ENCODE measurements around the gene INPP4A.
"Not testable (repeated sequence)": the region's sequence is repeated elsewhere in the genome, so short reads cannot be mapped to it uniquely, and the experiment has no call there.

Gene INPP4A

DNA sequence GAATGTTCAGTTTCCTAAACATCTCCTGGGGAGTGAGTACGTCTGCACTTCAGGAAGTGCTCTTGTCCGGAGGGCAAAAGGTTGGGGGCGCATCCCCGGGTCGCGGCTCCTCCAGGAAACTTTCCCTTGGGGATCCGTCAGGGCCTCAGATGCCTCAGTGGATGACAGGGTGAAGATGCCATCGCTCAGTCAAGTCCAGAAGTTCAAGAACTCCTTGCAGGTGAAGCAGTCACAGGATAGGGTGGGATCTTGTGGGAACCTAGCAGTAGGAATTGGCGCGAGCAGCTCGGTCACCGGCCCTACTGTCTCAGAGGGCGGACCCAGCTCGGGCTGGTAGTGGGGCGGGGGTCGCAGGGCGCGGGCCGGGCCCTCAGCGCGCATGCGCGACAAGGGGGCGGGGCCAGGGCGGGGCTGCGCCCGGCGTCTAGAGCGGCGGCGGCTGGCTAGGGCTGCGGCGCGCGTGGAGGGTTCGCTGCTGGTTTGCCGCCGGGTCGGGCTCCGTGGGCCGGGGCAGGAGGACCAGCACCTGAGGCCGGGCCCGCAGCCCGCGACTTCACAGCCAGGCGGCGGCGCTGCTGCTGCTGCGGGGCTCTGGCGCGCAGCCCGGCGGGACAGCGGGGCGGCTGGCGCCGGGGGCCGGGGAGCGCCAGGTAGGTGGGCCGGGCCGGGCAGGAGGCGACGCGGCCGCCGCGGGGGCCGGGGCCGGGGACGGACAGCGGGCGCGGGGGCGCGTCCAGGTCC, at the start of gene INPP4A:
TSS of gene INPP4A (plus strand) at position 423 of the 741 bp plus-strand sequence. CDS start 75,191 bp downstream, outside the sequence.
- peak; percentile 87 for DNase-seq

DNA sequence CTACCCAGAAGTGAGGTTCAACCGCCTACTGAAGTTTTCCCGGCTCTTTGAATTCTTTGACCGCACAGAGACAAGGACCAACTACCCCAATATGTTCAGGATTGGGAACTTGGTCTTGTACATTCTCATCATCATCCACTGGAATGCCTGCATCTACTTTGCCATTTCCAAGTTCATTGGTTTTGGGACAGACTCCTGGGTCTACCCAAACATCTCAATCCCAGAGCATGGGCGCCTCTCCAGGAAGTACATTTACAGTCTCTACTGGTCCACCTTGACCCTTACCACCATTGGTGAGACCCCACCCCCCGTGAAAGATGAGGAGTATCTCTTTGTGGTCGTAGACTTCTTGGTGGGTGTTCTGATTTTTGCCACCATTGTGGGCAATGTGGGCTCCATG, 48.7 kb upstream of the INPP4A start:
- DNase-seq = no peak

DNA sequence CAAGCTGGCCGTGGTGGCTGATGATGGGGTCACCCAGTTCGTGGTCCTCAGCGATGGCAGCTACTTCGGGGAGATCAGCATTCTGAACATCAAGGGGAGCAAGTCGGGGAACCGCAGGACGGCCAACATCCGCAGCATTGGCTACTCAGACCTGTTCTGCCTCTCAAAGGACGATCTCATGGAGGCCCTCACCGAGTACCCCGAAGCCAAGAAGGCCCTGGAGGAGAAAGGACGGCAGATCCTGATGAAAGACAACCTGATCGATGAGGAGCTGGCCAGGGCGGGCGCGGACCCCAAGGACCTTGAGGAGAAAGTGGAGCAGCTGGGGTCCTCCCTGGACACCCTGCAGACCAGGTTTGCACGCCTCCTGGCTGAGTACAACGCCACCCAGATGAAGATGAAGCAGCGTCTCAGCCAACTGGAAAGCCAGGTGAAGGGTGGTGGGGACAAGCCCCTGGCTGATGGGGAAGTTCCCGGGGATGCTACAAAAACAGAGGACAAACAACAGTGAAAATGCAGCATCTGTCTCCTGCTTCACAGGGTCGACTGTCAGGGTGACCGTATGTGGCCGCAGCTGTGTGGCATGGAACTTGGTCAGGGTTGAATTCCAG, 47.8 kb upstream of the INPP4A start:
- DNase-seq = no peak

DNA sequence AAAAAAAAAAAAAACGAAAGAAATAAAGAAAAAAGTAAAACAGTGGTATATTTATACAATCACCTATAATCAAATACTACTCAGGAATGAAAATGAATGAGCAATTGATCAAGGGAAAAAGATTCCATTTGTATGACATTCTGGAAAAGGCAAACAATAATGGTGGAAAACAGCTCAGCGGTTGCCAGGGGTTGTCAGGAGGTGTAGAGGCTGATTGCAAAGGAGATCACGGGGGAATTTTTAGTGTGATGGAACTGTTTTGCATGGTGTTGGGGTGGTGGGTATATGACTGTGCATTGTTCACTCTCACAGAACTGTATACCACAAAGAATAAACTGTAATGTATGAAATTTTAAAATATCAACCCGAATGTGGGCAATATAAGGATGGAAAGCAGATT, 45.5 kb upstream of the INPP4A start:
- DNase-seq = no peak

DNA sequence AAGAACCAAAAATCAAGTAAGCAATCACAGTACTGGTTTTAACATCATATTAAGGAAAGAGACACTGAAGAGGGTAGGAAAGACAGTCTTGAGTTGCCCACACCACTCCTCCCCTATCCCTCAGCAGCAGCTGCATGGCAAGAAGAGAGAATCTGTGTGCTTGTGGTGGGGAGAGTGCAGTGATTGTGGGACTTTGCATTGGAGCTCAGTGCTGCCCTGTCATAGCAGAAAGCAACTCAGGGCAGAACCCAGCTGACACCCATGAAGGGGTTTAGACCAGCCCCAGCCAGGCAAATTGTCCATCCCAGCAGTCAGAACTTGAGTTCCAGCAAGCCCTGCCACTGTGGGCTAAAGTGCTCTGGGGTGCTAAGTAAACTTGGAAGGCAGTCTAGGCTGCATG, 40.8 kb upstream of the INPP4A start:
- no peak for DNase-seq

DNA sequence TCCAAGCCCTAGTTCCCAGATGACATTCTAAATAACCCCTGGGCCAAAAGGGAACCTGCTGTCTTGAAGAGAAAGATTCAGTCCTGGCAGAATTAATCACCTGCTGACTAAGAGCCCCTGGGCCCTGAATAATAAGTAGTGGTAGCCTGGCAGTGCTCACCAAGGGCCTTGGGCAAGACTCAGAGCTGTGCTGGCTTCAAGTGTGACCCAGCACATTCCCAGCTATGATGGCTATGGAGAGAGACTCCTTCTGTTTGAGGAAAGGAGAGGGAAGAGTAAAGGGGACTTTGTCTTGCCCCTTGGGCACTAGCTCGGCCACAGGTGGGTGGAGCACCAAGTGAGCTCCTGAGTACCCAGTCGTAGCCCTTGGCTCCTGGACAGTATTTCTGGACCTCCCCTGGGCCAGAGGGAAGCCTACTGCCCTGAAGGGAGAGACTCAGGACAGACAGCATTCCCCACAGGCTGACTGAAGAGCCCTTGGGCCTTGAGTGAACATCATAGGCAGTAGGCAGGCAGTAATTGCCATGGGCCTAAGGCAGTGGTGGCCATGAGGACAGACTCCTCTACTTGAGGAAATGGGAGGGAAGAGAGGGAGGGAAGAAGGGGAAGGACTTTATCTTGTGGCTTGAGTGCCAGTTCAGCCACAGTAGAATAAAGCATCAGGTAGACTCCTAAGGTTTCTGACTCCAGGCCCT, 40.0 kb upstream of the INPP4A start:
- DNase-seq = no peak

DNA sequence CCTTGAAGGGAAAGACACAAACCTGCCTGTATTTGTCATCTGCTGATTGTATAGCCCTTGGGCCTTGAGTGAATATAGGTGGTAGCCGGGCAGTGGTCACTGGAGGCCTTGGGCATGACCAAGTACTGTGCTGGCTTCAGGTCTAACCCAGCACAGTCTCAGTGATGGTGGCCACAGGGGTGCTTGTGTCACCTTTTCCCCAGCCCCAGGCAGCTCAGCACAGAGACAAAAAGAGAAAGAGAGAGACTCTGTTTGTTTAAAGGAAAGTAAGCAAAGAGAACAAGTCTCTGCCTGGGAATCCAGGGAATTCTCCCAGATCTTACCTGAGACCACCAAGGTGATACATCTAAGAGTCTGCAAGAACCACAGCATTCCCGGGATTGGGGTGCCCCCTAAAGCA, 39.4 kb upstream of the INPP4A start:
- no peak for DNase-seq

DNA sequence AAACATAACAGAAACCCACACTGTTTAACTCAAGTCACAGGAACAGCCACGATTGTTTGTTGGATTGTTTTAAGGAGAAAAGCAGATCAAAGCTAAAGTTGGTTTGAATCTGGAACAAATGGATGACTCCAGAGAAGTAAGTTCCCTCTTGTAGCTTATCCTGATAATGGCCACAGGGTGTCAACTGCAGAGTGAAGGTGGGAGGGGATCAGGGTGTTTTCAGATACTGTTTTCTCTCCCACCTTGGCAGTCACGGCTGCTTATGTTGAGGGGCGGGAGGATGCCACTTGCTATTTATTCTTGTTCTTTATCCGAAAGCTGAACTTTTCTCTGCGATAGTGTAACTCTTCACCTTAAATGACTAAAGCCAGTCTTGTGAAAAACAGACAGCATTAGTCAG, 36.5 kb upstream of the INPP4A start:
- DNase-seq = no peak

DNA sequence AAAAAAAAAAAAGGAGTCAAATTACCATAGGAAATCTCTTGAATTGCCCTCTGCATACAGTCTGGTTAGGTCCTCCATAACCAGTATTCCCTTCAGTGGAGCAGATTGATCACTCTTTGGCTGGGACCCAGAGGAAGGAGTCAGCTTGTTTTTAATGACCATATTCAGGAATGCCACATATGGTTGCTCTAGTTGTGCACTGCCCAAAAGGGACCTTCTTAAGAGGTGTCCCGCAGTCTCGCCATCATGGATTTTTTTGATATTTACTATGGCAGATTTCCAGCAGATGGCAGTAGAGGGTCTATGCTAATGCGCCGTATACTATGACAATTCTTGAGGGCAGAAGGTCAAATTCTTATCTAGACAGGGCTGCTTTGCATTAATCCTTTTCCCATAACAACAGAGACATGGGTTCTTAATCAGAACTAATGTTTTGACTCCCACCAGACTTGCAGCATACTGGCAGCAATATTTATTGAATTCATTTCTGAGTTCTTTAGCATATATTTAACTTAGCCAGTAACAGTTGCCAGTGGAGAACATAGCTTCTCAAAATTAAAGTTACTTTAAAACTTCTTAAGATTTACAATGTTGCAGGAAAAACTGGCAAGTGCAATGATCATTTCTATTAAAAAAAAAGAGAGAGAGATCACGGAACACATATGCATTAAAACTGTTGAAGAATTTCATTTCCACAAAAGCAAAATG, 31.8 kb upstream of the INPP4A start:
- DNase-seq = peak; percentile 92

DNA sequence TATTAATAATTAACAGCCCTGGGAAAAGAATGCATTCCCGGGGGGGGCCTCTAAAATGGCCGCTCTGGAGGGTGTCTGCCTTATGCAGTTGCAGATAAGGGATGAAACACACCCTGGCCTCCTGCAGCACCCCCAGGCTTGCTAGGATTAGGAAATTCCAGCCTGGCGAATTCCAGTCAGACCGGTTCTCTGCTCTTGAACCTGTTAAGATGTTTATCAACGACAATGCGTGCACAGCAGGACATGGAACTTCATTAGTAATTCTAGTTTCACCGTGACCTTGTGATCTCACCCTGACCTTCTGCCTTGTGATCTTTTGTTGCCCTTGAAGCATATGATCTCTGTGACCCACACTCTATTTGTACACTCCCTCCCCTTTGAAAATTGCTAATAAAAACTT, 30.4 kb upstream of the INPP4A start:
- DNase-seq = not testable (repeated sequence)

DNA sequence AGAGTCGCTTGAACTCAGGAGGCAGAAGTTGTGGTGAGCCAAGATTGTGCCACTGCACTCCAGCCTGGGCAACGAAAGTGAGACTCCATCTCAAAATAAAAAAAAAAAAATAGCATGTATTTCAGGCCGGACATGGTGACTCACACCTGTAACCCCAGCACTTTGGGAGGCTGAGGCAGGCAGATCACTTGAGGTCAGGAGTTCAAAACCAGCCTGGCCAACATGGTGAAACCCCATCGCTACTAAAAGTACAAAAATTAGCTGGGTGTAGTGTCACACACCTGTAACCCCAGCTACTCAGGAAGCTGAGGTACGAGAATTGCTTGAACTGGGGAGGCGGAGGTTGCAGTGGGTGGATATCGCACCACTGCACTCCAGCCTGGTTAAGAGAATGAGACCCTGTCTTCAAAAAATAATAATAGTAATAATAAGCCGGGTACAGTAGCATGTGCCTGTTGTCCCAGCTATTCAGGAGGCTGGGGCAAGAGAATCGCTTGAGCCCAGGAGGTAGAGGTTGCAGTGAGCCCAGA, 28.9 kb upstream of the INPP4A start:
- not testable (repeated sequence) for DNase-seq

DNA sequence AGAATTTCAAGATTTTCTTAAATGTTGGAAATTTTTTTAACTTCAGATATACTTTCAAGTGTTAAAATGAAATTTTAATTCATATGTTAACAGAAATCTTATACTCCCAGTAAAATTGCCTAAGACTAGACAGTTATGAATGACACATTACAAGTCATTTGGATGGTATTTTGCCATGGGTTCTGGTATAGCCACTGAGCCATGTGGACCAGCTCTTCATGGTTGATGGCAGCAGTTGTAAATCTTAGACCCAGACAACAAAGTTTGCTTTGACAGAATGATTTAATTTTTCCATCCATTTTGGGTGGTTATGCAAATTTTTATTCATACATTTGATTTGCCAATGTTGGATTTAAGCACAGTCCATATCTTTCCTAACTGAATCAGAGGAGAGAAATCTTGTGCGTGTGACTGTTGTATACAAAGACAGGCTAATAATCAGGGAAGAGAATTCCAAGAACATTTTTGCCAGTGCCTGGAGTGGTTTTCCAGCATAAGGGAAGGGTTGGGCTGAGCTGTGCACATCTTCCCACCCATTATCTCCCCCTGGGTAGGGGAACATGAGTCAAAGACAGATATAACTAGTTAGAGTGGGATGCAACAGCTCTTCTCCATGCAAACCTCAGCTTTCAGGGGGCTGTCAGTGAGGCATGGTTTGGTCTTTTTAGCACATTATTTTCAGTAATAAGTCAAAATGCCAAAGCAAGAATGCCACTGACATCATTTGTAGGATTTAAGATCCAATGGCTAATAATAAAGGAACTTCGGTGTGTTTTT, 28.1 kb upstream of the INPP4A start:
- no peak for DNase-seq

DNA sequence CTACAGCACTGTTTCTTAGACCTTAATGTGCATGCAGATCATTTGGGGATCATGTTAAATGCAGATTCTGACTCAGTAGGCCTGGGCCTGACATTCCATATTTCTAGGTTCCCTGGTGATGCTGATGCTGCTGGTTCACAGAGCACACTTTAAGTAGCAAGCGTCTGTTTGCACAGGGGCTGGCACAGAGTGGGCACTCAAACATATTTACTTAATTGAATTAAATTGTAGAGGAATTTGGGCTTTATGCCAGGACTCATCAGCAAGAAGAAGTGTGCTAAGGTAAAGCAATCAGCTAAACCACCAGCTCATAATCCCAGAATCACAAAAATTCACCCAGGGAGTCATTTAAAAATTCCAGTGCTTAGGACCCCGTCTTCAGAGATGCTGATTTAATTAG, 25.1 kb upstream of the INPP4A start:
- no peak for DNase-seq

DNA sequence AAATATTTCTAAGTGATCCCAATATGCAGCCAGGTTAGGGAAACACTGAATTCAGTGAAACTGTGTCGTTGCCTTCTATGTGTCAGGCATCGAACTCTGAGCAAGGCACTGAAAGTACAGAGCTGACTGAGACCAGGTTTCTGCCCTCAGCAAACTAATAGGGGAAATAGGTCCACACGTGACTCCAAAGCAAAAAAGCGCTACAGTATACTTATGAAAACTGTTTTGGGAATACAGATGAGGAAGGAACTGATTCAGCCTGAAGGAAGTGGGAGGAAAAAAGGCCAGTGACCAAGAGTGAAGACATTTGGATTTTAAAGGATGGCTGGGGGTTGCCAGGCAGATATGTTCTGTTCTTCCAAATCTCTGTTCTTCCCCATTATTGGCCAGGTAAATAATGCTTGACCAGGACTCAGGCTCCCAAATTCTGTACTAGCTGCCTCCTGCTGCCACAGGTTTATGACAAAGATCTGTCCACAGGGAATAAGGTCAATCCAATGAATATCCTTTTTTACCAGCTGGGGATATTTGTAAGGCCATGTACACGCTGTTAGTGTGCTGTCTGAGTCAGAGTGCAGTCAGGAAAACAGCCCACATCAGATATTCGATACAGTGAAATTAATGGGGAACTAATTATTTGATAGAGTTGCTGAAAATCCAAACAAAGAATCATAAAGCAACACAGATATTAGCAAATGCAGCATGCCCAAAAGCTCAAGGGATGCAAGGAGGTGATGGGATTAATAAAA, 24.5 kb upstream of the INPP4A start:
- DNase-seq = no peak

DNA sequence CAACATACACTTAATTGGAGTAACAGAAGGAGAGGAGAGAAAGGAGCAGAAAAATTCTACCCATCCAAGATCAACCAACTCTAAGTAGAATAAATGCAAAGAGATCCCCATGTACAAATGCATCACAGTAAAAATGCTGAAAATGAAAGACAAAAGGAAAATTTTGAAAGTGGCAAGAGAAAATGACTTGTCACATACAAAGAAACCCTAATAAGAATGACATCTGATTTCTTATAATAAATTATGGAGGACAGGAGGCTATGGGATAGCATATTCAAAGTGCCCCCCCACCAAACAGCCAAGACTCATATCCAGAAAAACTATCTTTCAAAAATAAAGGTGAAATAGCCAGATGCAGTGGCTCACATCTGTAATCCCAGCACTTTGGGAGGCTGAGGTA, 22.2 kb upstream of the INPP4A start:
- peak; percentile 12 for DNase-seq

DNA sequence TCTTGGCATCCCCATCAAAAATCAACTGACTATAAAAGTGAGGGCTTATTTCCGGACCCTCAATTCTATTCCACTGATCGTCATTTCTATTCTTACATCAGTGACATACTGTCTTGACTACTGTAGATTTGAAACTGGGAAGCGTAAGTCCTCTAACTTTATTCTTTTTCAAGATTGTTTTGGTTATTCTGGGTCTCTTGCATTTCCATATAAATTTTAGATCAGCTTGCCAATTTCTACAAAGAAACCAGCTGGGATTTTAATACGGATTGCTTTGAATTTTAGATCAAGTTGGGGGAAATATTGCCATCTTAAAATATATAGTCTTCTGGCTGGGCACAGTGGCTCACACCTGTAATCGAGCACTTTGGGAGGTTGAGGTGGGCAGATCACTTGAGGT, 17.9 kb upstream of the INPP4A start:
- DNase-seq = no peak

DNA sequence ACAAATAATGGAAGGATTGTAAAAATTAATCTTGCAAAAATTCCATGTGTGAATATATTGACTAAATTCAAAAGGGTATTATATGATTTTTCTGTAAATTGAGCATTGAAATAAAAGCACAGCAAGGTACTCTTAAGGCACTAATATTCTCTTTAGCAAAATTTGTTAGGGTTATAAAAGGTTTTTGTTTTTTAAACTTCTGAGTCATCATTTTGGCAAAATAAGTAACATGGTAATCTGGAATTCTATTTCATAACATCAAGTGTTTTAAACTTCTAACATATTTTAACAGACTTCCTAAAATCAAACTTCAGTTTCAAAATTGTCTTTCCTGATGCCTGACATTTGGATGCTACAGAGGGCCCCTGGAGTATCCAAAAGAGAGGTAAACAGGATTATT, 12.5 kb upstream of the INPP4A start:
- DNase-seq = no peak

DNA sequence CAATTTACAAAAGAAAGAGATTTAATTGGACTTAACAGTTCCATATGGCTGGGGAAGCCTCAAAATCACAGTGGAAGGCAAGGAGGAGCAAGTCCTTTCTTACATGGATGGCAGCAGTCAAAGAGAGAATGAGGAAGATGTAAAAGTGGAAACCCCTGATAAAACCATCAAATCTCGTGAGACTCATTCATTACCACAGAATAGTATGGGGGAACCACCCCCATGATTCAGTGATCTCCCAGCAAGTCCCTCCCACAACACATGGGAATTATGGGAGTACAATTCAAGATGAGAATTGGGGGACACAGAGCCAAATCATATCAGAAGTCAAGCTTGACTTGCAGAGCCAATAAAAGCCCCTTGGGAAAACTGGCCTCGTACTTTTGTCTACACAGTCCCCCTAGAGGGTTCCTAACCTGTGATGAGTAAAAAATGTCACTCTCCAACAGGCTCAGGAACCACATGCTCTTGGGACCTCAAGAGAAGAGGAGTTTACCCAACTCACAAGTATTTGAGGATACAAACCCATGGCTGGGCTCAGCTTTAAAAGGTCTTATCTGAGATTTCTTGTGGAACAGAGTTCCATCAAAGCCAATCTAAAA, 11.2 kb upstream of the INPP4A start:
- no peak for DNase-seq

DNA sequence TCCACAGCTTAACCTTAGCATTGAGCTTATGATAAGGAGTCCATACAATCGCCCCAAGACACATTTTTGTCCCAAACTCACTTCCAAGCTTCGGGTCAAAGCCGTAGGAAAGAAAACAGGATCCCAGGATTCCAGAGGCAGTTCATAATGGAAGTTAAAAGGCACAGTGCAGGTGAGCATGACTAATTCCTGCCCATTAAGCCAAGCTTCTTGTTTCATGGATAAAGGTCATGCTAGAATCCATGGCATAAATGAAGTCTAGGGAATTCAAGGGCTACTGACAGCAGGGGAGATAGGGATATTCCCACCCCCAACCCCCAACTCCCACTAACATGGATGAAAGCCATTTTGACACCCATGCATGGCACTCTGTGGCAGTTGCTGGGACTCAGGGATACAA, 10.2 kb upstream of the INPP4A start:
- DNase-seq = no peak

DNA sequence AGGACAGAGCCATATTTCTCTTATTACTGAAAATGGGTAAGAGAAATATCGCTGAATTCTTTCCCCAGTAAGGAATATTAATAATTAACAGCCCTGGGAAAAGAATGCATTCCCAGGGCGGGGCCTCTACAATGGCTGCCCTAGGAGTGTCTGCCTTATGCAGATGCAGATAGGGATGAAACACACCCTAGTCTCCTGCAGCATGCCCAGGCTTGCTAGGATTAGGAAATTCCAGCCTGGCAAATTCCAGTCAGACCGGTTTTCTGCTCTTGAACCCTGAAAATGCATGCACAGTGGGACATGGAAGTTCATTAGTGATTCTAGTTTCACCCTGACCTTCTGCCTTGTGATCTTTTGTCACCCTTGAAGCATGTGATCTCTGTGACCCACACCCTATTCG, 9.0 kb upstream of the INPP4A start:
- not testable (repeated sequence) for DNase-seq

DNA sequence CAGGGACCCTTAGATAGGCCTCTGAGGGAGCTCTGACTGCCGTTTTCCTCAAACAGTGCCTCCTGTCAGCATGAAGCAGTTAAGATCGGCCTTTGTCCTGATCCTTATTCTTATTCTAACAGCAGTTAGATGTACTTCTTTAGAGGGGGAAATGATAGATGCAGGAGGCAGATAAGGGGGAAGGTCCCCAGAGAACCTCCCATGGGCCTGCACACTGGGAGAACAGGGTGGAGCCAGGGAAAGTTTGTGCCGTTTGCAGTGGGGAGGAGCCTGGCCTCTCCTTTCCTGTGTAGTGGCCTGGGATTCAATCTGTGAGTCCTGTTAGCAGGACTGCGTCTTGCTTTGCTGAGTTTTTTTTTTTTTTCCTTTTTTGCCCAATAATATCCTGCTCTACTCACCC, 7.9 kb upstream of the INPP4A start:
- DNase-seq = no peak

All from OCI-M1 (cell line).